IPS-NIHi7 (cell line): ENCODE data around the gene LGALS1.
"Not testable (repeated sequence)": the region's sequence is repeated elsewhere in the genome, so short reads cannot be mapped to it uniquely, and the experiment has no call there.

Experiments used
- DNase-seq: peaks from one replicate; pipeline ENCODE4 v3.0.0; 2012; ENCODE audit warnings: mixed read lengths; ENCODE audit errors: extremely low spot score

Gene LGALS1

DNA sequence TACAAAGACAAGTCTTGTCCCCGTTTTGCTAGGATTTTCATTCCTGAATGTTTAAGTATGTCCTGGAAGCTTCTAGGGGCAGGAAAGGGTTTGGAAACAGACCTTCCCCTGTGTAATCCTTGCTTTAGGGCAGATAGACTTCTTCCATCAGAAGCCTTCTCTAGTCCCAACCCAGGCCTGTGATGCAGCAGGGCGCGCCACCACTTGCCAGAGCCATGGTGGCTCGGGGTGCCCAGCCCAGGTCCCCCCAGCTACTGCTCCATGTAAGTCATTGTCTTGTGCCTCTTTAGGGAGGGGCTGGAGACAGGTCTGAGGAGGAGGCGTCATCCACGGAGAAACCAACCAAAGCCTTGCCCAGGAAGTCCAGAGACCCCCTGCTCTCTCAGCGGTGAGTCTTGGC is 15.0 kb downstream of the LGALS1 start:
- no peak for DNase-seq

DNA sequence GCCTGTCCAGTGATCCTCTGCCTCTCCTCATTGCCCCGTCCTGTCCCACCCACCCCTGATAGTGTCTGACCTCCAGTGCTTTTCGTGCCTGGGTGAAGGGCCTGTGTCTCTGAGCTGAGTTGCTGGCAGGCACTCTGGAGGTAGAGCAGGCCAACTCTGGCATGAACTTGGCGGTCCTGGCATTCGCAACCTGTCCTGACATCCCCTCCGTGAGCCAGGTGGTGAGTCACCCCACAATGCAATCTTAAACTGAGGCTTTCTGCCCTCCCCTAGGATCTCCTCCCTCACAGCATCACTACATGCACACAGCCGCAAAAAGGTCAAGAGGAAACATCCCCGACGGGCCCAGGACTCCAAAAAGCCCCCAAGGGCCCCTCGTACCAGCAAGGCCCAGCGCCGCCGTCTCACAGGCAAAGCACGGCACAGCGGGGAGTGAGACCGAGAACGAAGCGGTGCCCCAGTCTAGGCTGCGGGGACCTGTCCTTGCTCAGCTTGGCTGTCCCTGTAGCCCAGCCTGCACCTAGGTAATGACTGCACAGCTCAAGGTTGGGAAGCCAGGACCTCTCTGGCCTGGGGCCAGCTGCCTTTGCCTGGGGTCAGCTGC is 15.6 kb downstream of the LGALS1 start:
- DNase-seq, result no peak

DNA sequence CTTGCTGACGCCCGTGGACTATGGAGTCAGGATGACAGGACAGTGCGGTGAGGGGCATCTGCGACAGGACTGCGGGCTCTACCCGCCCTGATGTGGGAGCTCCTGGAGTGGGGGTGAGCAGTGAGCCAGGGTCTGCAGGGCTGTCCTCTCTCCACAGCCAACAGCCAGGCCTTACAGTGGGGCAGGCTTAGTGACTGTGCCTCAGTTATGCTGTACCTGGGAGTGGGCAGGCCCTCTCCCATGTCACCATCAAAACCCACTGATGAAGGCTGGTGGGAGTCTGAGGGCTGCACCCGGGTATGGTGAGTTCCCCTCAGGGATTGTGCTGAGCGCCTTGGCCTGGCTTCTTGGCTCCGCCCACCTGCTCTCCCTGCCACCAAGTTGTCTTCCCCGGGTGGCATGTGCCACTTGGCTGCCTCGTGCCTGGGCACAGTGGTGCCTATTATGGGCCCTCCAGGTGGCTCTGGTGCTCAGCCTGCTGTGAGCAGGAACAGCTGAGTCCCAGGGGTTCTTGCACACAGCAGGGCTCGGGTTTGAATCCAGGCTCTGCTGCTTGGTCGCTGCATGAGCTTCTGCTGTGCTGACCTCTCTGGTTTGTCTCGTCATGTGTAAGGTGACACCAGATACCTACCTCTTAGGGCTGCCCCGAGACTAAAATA is 17.3 kb downstream of the LGALS1 start:
- DNase-seq, result no peak

DNA sequence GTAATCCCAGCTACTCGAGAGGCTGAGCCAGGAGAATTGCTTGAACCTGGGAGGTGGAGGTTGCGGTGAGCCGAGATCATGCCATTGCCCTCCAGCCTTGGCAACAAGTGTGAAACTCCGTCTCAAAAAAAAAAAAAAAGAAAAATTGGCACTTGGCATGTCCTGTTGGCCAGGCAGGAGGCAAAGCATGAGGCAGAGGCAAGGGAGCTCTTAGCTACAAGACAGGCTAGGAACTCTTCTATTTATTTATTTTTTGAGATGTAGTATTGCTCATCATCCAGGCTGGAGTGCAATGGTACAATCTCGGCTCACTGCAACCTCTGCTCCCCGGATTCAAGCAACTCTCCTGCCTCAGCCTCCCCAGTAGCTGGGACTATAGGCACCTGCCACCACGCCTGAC is 18.7 kb downstream of the LGALS1 start:
- DNase-seq, result not testable (repeated sequence)

DNA sequence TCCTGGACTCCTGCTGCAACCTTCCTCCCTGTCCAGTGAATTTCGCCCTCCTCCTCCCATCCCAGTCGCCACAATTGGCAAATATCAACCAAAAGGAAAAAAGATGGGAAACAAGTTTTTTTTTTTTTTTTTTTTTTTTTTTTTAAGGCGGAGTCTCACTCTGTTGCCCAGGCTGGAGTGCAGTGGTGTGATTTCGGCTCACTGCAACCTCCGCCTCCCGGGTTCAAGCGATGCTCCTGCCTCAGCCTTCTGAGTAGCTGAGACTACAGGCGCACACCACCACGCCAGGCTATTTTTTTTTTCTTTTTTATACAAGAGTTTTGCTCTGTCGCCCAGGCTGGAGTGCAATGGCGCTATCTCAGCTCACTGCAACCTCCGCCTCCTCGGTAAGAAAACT is 20.8 kb downstream of the LGALS1 start:
- DNase-seq, result not testable (repeated sequence)

DNA sequence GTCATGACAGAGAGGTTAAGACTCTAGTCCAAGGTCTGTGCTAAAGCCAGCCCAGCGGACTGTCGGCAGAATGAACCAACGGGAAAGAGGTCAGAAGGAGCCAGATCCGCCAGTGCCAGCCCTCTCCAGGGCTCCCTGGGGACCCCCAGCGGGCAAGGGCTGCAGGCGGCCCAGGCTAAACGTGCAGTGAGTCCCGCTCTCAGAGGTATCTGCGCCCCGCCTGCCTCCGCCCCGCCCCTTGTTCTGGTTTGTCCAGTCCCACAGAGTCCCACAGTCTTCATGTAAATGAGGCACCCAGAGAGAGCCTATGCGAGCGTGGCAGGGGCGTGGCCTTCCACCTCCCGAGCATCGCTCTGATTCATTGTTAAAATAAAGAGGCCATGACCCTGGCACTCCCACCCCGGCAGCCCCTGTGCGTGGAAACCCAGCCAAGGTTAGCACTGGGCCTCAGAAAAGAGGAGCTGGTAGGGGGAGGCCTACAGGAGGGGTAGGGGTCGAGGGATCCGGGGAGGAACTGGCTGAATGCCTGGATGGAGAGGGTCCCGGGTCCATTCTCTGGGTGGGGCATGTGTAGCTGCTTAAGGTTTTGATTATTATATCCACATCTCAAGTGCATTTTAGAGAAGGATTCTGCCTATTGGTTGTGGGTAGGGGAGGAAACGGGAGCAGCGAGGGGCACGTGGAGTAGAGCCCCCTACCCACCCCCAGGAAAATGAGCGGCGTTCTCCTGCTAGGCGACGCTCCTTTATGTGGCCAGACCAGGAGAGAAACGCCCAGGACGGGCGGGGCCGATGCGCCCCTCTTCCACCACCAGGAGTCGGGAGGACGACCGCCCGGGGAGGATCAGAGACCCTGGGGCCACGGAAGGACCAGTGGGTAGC is 21.5 kb downstream of the LGALS1 start, which contains the start of gene TRIOBP:
Gene TRIOBP (plus strand): TSS at position 392 of the 881 bp plus-strand sequence. CDS start 4,318 bp downstream, outside the sequence.
- DNase-seq, result peak; percentile 98

DNA sequence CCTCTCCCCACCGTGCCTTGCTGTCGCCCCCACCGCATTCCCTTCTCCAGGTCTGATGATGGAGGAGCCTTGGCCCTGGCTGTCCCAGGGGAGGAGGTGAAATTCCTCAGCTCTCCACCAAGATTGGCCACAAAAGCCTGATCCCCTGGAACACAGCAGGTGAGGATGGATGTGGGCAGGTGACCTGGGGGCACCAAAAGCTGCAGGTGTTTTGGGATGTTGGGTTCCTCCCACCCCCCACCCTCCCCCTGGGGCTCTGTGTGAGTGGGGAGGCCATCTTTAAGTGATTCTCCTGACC is 22.1 kb downstream of the LGALS1 start:
- no peak for DNase-seq

DNA sequence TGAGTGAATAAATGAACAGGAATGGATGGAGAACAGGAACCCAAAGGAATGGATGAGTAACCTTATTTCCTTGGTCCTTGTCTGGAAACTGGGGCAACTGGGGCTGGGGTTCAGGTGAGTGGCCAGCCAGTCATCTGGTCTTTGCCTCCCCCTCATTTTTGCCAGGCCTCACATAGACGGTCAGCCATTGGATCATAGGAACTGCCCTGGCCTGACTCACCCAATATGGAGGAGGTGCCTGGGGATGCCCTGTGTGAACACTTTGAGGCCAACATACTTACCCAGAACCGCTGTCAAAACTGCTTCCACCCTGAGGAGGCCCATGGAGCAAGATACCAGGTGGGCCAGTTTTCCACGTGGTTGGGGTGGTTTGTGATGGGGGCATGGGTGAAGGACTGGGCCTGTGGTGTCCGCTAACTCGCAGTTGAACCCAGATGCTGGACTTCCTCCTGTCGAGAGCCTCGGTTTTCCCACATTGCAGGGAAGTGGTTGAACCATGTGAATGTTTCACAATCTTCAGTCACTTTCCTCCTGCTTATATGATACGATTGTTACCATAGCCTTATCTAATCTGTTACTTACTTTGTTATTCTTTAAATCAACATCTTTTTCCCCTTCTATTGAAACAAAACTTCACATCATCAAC is 25.8 kb downstream of the LGALS1 start:
- no peak for DNase-seq

DNA sequence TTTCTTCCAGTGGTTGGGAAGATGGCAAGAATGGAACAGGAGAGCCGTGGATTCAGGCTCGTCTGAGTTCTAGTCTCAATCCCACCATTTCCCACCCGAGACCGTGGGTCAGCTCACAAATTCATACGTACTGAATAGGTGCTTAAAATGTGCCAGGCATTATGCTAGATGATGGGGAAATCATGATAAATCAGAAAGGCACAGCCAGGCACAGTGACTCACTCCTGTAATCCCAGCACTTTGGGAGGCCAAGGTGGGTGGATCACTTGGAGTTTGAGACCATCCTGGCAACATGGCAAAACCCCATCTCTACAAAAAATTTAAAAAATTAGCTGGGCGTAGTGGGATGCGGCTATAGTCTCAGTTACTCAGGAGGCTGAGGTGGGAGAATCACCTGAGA is 28.5 kb downstream of the LGALS1 start:
- DNase-seq, result no peak

DNA sequence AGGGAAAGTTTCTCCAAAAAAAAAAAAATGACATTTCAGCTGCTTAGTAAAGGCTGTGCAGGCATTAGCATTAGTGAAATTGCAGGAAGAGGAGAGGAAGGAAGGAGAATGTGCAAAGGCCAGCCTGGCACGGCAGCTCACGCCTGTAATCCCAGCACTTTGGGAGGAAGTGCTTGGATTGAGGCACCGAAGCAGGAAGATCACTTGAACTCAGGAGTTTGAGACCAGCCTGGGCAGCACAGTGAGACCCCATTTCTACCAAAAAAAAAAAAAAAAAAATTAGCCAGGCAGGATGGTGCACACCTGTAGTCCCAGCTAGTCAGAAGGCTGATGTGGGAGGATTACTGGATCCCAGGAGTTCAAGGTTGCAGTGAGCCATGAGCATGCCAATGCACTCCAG is 29.2 kb downstream of the LGALS1 start:
- DNase-seq, result no peak

DNA sequence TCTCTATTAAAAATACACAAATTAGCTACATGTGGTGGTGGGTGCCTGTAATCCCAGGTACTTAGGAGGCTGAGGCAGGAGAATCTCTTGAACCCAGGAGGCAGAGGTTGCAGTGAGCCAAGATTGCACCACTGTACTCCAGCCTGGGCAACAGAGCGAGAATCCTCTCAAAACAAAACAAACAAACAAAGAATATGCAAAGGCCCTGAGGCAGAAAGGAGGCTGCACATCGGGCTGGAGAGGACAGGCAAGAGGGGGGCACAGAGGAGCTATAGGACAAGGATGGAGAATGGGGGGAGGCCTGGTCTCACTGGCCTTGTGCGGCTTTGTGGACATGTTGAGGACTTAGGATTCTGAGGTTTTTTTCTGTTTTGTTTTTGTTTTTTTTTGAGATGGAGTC is 29.8 kb downstream of the LGALS1 start:
- no peak for DNase-seq

DNA sequence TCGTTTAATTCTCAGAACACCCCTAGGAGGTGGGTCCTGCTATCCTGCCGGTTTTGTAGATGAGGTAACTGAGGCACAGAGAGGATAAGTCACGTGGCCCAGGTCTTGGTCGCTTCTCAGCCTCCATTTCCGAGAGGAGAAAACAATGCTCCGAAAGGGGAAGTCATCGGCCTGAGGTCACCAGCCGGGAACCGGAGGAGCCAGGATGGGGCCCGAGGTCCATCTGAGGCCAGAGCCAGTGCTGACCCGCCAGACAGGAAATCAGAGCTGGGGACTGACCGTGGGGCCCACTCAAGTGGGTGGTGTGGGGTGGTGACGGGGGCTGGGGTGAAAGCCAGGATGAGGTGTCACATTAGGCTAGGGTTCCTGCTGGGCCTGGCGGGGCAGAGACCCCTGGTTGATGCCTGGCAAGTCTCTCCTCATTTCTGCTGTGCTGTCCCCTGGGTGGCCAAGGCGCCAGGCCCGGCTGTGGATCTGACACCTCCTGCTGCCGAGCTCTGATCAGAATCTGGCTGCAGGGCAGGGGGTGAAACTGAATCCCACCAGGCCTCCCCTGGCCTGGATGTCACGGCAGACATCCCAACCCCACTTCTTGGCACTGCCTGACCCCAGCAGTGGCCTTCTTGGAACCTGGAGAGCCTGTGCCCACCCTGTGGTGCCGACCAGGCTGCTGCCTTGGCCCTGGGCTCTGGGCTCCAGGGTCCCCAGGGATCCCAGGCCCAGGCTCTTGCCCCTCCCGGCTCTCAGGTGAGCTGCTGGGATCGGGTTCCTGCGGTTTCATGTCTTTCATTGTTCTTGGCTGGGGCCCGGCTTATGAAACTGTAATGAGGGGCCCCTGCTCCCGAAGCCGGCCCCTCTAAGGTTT is 33.4 kb downstream of the LGALS1 start:
- DNase-seq, result no peak

DNA sequence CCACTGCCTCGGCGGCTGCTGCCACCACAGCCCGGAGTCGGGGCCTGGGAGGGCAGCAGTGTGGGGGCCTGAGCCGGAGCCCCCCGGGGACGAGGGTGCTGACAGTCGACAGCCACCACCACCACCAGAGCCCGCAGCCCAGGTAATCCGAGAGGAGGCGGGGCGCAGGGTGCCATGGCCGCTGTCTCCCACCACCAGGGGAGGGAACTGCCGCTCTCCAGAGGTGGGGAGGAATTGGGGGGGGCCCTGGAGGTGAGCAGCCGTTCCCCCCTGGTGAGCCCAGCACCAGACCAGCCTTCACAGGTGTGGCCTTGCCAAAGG is 34.0 kb downstream of the LGALS1 start:
- DNase-seq, result no peak

DNA sequence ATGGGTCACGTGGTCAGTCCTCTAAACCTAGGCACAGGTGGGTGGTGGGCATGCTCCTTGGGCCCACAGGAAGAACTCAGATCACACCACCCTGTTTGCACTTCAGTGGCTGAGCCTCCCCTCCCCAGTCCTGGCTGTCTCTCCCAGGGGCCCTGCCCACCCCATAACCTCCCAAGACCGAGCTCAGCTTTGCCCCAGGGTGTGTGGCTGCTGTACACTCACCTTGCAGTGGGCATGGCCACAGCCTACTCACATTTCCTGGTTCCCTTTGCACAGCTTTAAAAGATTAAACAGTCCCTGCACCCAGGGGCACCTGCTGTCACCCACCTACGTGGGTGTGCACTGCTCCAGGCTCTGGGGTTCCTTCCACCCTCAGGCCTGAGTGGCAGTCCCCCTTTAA is 35.2 kb downstream of the LGALS1 start:
- no peak for DNase-seq

DNA sequence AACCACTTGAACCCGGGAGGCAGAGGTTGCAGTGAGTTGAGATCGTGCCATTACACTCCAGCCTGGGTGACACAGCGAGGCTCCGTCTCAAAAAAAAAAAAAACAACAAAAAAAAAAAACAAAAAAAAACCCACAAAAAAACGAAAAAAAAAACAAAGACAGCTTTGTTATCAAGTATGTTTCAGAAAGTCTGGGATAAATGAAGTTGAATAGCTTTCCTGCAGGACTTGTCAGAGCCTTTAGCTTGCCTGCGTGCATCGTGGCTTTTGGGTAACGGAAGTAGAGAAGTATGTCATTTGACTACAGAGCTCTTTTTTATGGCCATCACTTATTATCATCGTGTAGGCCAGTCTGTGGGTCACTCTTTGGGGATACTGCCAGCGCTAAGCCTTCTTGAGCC is 36.1 kb downstream of the LGALS1 start:
- no peak for DNase-seq

DNA sequence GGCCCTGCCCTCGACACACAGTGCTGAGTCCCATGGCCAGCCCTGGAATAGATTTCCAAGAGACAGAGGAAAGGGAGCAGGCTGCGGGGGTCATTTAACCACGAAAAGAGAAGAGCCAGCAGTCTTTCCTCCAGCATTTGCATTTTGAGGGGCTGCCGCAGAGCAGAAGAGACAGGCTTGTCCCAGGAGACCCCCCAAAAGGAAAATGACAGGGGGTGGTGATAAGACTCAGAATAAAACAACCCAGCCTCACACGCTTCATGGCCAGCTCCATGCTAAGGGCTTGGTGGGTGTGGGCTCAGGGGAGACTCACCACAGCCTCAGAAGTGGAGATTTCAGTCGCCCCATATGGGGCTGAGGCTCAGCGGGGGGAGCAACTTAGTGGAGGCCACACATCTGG is 38.3 kb downstream of the LGALS1 start:
- DNase-seq, result no peak

DNA sequence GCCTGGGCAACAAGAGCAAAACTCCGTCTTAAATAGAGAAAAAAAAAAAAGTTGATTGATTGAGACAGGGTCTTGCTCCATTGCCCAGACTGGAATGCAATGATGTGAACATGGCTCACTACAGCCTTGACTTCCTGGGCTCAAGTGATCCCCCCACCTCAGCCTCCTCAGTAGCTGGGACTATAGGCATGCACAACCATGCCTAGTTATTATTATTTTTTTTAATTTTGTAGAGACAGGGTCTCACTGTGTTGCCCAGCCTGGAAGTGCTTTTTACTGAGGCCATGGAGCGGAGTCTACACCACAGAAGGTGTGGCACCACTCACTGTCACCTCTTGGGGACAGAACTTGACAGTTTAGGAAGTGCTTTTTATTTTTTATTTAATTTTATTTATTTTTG is 39.2 kb downstream of the LGALS1 start:
- no peak for DNase-seq

DNA sequence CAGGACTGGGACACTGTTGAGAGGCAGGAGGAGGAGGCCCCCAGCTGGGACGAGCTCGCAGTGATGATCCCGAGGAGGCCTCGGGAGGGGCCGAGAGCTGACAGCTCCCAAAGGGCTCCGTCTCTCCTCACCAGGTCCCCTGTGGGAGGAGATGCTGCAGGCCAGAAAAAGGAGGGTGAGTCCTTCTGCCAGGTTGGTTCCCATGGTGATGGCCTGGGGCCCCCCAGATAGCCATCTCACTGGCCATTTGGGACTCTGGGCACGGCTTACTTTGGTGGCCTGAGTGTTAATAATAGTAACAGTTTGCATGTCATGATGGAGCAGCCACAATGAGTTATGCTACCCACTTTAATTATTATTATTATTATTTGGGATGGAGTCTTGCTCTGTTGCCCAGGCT is 40.3 kb downstream of the LGALS1 start:
- no peak for DNase-seq

DNA sequence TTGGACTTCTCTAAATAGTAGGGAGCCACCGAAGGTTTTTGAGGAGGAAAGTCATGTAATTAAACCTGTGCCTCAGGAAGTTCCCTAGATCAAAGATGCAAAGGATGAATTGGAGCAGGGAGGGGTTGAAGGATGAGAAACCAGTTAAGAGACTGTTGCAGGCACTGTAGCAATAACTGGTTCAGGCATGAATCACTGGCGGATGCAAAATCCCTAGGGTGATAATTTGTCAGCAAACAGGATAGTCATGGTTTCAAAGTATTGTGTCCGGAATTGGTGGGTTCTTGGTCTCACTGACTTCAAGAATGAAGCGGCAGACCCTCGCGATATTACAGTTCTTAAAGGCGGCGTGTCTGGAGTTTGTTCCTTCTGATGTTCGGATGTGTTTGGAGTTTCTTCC is 41.3 kb downstream of the LGALS1 start:
- DNase-seq, result no peak

DNA sequence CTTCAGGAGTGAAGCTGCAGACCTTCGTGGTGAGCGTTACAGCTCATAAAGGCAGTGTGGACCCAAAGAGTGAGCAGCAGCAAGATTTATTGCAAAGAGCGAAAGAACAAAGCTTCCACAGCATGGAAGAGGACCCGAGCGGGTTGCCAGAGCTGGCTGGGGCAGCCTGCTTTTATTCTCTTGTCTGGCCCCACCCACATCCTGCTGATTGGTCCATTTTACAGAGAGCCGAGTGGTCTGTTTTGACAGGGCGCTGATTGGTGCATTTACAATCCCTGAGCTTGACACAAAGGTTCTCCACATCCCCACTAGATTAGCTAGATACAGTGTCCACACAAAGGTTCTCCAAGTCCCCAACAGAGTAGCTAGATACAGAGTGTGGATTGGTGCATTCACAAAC is 41.8 kb downstream of the LGALS1 start:
- not testable (repeated sequence) for DNase-seq

DNA sequence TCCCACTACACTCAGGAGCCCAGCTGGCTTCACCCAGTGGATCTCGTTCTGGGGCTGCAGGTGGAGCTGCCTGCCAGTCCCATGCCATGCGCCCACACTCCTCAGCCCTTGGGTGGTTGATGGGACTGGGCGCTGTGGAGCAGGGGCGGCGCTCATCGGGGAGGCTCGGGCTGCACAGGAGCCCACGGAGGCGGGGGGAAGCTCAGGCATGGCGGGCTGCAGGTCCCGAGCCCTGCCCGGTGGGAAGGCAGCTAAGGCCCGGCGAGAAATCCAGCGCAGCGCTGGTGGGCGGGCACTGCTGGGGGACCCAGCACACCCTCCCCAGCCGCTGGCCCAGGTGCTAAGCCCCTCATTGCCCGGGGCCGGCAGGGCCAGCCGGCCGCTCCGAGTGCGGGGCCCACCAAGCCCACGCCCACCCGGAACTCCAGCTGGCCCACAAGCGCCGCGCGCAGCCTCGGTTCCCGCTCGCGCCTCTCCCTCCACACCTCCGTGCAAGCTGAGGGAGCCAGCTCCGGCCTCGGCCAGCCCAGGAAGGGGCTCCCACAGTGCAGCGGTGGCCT is 42.4 kb downstream of the LGALS1 start:
- not testable (repeated sequence) for DNase-seq
